Effector CD8-positive, alpha-beta T cell (primary cell): Measurements from ENCODE around the gene DHDH.
A peak's percentile ranks its signal among the peaks of the same experiment; 100 is the strongest.

Experiments
- DNase-seq: peaks from one replicate; lab custom pipeline; 2025; lab: John Stamatoyannopoulos, UW

DHDH gene

GRCh38 chr19:48950159-48950558, 16.7 kb downstream of the DHDH start:
- DNase-seq = no peak

- DNase-seq = no peak
Measured at GRCh38 chr19:48950830-48951519, 17.5 kb downstream of the DHDH start.

DNA sequence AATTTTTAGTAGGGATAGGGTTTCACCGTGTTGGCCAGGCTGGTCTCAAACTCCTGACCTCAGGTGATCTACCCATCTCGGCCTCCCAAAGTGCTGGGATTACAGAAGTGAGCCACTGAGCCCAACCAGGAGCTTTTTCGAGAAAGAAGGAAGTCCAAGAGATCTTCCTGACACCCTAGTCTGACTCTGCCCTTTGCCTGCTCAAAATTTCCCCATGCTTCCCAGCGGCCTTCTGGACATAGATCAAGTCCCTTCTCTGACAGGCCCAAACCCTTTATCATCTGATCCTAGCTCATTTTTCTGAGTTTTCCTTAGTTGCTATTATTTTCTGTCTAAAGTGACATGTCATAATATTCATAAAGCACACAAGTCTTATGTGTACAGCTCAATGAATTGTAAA, 19.6 kb downstream of the DHDH start:
- no peak for DNase-seq

GRCh38 chr19:48953990-48954594, 20.6 kb downstream of the DHDH start:
- DNase-seq = no peak

GRCh38 chr19:48954595-48955307, 21.3 kb downstream of the DHDH start, which contains the start of gene BAX:
Gene BAX, plus strand, starts transcription at chr19:48954875. Its CDS starts 54 bp downstream, at chr19:48954929.
- DNase-seq = peak; percentile 77

GRCh38 chr19:48955308-48955958, 21.9 kb downstream of the DHDH start:
- no peak for DNase-seq

- DNase-seq = no peak
Measured at GRCh38 chr19:48958006-48958405, 24.5 kb downstream of the DHDH start.

GRCh38 chr19:48959341-48960239, 26.1 kb downstream of the DHDH start:
- DNase-seq = no peak

DNA sequence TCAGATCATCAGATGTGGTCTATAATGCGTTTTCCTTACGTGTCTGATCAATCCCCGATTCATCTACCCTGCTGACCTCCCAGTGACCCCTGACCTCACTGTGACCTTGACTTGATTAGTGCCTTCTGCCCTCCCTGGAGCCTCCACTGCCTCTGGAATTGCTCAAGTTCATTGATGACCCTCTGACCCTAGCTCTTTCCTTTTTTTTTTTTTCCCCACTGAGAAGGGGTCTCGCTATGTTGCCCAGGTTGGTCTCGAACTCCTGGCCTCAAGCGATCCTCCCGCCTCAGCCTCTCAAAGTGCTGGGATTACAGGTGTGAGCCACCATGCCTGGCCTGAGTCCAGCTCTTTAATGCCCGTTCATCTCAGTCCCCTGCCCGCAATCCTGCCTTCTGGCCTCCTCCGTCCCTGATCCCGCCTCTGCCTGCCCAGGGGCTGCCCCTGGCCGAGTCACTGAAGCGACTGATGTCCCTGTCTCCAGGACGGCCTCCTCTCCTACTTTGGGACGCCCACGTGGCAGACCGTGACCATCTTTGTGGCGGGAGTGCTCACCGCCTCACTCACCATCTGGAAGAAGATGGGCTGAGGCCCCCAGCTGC, 27.7 kb downstream of the DHDH start:
- DNase-seq = no peak

- no peak for DNase-seq
Measured at GRCh38 chr19:48961673-48962028, 28.2 kb downstream of the DHDH start.

GRCh38 chr19:48962029-48962848, 28.7 kb downstream of the DHDH start:
- no peak for DNase-seq

GRCh38 chr19:48962849-48963165, 29.3 kb downstream of the DHDH start:
- DNase-seq = no peak

DNA sequence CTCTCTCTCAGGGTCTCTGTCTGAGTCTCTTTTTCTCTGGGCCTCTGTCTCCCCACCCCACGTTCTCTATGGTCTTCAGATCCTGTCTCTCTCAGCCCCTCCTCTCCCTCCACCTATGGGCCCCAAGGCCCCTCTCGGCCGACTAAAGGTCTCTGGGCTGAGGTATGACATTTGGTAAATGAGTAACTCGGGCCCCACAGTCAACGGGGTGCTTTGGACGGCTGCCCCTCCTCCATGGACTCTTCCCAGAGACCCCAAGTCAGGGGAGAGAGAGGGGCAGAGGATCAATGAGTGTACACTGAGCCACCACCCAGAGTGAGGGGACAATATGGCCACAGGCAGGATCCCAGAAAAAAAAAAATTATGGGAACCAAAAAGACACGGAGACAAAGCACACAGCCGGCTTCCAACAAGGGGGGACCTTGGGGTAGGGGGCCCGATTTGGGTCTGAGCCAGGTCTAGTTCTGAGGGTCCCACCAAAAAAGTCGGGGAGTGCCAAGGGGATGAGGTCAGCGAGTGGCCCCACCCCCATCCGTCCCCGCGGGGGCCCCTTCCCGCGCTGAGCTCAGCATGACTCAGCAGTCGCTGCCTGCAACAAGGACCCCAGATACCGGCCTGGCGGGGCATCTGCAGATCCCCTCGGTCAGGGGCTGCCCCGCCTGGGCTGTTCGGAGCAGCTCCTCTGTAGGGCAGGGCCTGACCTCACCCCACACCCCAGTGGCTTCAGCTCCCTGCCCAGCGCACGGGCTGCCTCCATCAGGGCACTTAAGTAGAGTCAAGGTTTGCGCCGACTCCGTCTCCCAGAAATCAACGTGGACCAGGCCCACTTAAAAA, 30.1 kb downstream of the DHDH start:
- DNase-seq = peak; percentile 10

GRCh38 chr19:48964205-48965039, 30.9 kb downstream of the DHDH start:
- no peak for DNase-seq

GRCh38 chr19:48965040-48965805, 31.7 kb downstream of the DHDH start, which contains the start of gene FTL:
Gene FTL, plus strand, starts transcription at chr19:48965309. Its CDS starts 199 bp downstream, at chr19:48965508.
- DNase-seq = peak; percentile 83

GRCh38 chr19:48965806-48966540, 32.5 kb downstream of the DHDH start:
- DNase-seq = peak; percentile 84
